Measurements from ENCODE around the gene RELL1. TPM values are rescaled to one million over a fixed set of nuclear protein-coding genes. Genes with fewer than 3 reads are reported as not detected.

Gene RELL1
- total and polyA plus RNA-seq, 8 donors = 1.3 to 113 (median 15.8) TPM

- H3K4me3 ChIP-seq = no peak overlapping the region
- TF ChIP-seq EP300 (IDR thresholded peaks at IDR 0.05) (no peak), POLR2A (IDR thresholded peaks at IDR 0.05) (no peak), POLR2AphosphoS5 (IDR thresholded peaks at IDR 0.05) (no peak), CTCF (IDR thresholded peaks at IDR 0.05) (no peak)
- 89 to 94% (median 92%) methylated on average over 8 of the region's 8 CpGs for WGBS, 5 donors
- no peaks in the 10 kb centered on the region for H3K27me3 ChIP-seq
- no peak overlapping the region for H3K27ac ChIP-seq
- intact Hi-C loops (cut with DNase I; ENCODE audit: low total_unique reads) = no loop called here
- no peaks in the 10 kb centered on the region for H3K9me3 ChIP-seq
- peaks cover 0 to 5% (median 0%) of the 10 kb centered on the region in 4 donors for H3K4me1 ChIP-seq
- H3K36me3 ChIP-seq = peaks cover 0 to 67% (median 44%) of the 10 kb centered on the region in 4 donors
- DNase-seq = no peak
Observed at GRCh38 chr4:37623940-37624339, 62.2 kb downstream of the RELL1 start.

- Histone ChIP-seq H3K4me3 (no peak overlapping the region), H3K9me3 (no peaks in the 10 kb centered on the region), H3K27ac (no peak overlapping the region), H3K27me3 (no peaks in the 10 kb centered on the region), H3K36me3 (peaks cover 0 to 65% (median 44%) of the 10 kb centered on the region in 4 donors), H3K4me1 (no peaks in the 10 kb centered on the region)
- DNase-seq = no peak
- intact Hi-C loops (cut with DNase I; ENCODE audit: low total_unique reads) = no loop called here
- 89 to 92% (median 90%) methylated on average over 4 of the region's 4 CpGs for WGBS, 5 donors
- TF ChIP-seq POLR2AphosphoS5 (IDR thresholded peaks at IDR 0.05) (no peak), CTCF (IDR thresholded peaks at IDR 0.05) (no peak), EP300 (IDR thresholded peaks at IDR 0.05) (no peak), POLR2A (IDR thresholded peaks at IDR 0.05) (no peak)
Observed at GRCh38 chr4:37623125-37623524, 63.1 kb downstream of the RELL1 start.

- intact Hi-C loops (cut with DNase I; ENCODE audit: low total_unique reads) = no loop called here
- peaks cover 0 to 5% (median 0%) of the 10 kb centered on the region in 4 donors for H3K4me1 ChIP-seq
Observed at GRCh38 chr4:37620176-37620575, 66.0 kb downstream of the RELL1 start.

GRCh38 chr4:37615720-37616063, 70.5 kb downstream of the RELL1 start:
- no peak for DNase-seq
- intact Hi-C loops (cut with DNase I; ENCODE audit: low total_unique reads) = no loop called here
- TF ChIP-seq EP300 (IDR thresholded peaks at IDR 0.05) (no peak), POLR2A (IDR thresholded peaks at IDR 0.05) (no peak), POLR2AphosphoS5 (IDR thresholded peaks at IDR 0.05) (no peak), CTCF (IDR thresholded peaks at IDR 0.05) (no peak)
- peaks cover 0 to 56% (median 36%) of the 10 kb centered on the region in 4 donors for H3K36me3 ChIP-seq
- H3K4me3 ChIP-seq = no peak overlapping the region
- no peaks in the 10 kb centered on the region for H3K9me3 ChIP-seq
- no peaks in the 10 kb centered on the region for H3K27me3 ChIP-seq
- no peak overlapping the region for H3K27ac ChIP-seq
- H3K4me1 ChIP-seq = peaks cover 0 to 6% (median 0%) of the 10 kb centered on the region in 4 donors
- WGBS, 5 donors = 85 to 97% (median 96%) methylated on average over 3 of the region's 3 CpGs

More at GRCh38 chr4:37620176-37620575, 66.0 kb downstream of the RELL1 start:
- Histone ChIP-seq H3K27ac (no peak overlapping the region), H3K9me3 (no peaks in the 10 kb centered on the region), H3K27me3 (no peaks in the 10 kb centered on the region), H3K4me3 (no peak overlapping the region), H3K36me3 (peaks cover 0 to 60% (median 33%) of the 10 kb centered on the region in 4 donors)
- TF ChIP-seq POLR2A (IDR thresholded peaks at IDR 0.05) (no peak), POLR2AphosphoS5 (IDR thresholded peaks at IDR 0.05) (no peak), CTCF (IDR thresholded peaks at IDR 0.05) (no peak), EP300 (IDR thresholded peaks at IDR 0.05) (no peak)
- no peak for DNase-seq

Data from stomach (tissue), 9 donors.